Measurements from ENCODE around the gene KAZN.
A peak's percentile ranks its signal among the peaks of the same experiment; 100 is the strongest.

The KAZN gene

GRCh38 chr1:14704846-14705245 is 106.4 kb downstream of the KAZN start:
- H3K27ac ChIP-seq (ENCODE audit: low read depth, low read length) = no peak overlapping the region
- peaks cover 8% of the 10 kb centered on the region for H3F3A ChIP-seq (ENCODE audit: control insufficient read depth, insufficient read depth)
- TF ChIP-seq, protein P1, sequence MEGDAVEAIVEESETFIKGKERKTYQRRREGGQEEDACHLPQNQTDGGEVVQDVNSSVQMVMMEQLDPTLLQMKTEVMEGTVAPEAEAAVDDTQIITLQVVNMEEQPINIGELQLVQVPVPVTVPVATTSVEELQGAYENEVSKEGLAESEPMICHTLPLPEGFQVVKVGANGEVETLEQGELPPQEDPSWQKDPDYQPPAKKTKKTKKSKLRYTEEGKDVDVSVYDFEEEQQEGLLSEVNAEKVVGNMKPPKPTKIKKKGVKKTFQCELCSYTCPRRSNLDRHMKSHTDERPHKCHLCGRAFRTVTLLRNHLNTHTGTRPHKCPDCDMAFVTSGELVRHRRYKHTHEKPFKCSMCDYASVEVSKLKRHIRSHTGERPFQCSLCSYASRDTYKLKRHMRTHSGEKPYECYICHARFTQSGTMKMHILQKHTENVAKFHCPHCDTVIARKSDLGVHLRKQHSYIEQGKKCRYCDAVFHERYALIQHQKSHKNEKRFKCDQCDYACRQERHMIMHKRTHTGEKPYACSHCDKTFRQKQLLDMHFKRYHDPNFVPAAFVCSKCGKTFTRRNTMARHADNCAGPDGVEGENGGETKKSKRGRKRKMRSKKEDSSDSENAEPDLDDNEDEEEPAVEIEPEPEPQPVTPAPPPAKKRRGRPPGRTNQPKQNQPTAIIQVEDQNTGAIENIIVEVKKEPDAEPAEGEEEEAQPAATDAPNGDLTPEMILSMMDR (IDR thresholded peaks at IDR 0.05; ENCODE audit: low read depth, low read length, poor library complexity, severe bottlenecking) = no peak
- TF ChIP-seq EZH2phosphoT487 (IDR thresholded peaks at IDR 0.05; ENCODE audit: borderline replicate concordance, low read length) = no peak

DNA sequence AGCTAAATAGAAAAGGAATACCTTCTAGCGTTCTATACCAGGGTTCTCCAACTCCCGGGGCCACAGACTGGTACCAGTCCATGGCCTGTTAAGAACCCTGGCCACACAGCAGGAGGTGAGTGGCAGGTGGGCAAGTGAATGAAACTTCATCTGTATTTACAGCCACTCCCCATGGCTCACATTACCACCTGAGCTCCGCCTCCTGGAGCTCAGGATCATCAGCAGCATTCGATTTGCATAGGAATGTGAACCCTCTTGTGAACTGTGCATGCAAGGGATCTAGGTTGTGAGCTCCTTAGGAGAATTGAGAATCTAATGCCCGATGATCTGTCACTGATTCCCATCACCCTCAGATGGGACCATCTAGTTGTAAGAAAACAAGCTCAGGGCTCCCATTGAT is 107.3 kb downstream of the KAZN start:
- Histone ChIP-seq H3K4me2 (ENCODE audit: low read length) (peak overlapping the region; percentile 26; the same call in 1 of the 2 replicates), H3K9me2 (replicated peaks; ENCODE audit: control insufficient read depth, low read length) (no peaks in the 10 kb centered on the region), H4K20me1 (ENCODE audit: control insufficient read depth, insufficient read depth, low read depth, low read length) (no peaks in the 10 kb centered on the region), H3K9me3 (ENCODE audit: control insufficient read depth, insufficient read depth, low read length) (peaks cover 15% of the 10 kb centered on the region; the same call in 1 of the 2 replicates), H3K79me2 (ENCODE audit: control insufficient read depth, low read length) (no peaks in the 10 kb centered on the region), H3K4me1 (ENCODE audit: control insufficient read depth, low read length) (peaks cover 41% of the 10 kb centered on the region), H3F3A (ENCODE audit: control insufficient read depth, insufficient read depth) (peaks cover 8% of the 10 kb centered on the region), H3K27ac (ENCODE audit: low read depth, low read length) (no peak overlapping the region), H3K36me3 (ENCODE audit: control insufficient read depth, low read length) (peaks cover 45% of the 10 kb centered on the region), H3K4me3 (ENCODE audit: low read length) (0 out of 2 replicates have a peak overlapping the region, but pooled peaks have one; percentile 11), H3K27me3 (ENCODE audit: control insufficient read depth, low read length) (no peaks in the 10 kb centered on the region)
- TF ChIP-seq, protein P1 (IDR thresholded peaks at IDR 0.05; ENCODE audit: low read depth, low read length, poor library complexity, severe bottlenecking) = no peak
- no peak for TF ChIP-seq EZH2phosphoT487 (IDR thresholded peaks at IDR 0.05; ENCODE audit: borderline replicate concordance, low read length)

More at GRCh38 chr1:14704846-14705245, 106.4 kb downstream of the KAZN start:
- H3K9me2 ChIP-seq (replicated peaks; ENCODE audit: control insufficient read depth, low read length) = no peaks in the 10 kb centered on the region
- H3K4me2 ChIP-seq (ENCODE audit: low read length) = no peak overlapping the region
- no peak overlapping the region for H3K4me3 ChIP-seq (ENCODE audit: low read length)
- H3K79me2 ChIP-seq (ENCODE audit: control insufficient read depth, low read length) = no peaks in the 10 kb centered on the region
- H3K9me3 ChIP-seq (ENCODE audit: control insufficient read depth, insufficient read depth, low read length) = peaks cover 15% of the 10 kb centered on the region; the same call in 1 of the 2 replicates
- H3K36me3 ChIP-seq (ENCODE audit: control insufficient read depth, low read length) = peaks cover 45% of the 10 kb centered on the region
- no peaks in the 10 kb centered on the region for H4K20me1 ChIP-seq (ENCODE audit: control insufficient read depth, insufficient read depth, low read depth, low read length)
- H3K4me1 ChIP-seq (ENCODE audit: control insufficient read depth, low read length) = peaks cover 46% of the 10 kb centered on the region
- no peaks in the 10 kb centered on the region for H3K27me3 ChIP-seq (ENCODE audit: control insufficient read depth, low read length)

GRCh38 chr1:14706631-14707030 is 108.1 kb downstream of the KAZN start:
- TF ChIP-seq, protein P1 (IDR thresholded peaks at IDR 0.05; ENCODE audit: low read depth, low read length, poor library complexity, severe bottlenecking) = no peak
- no peak for TF ChIP-seq EZH2phosphoT487 (IDR thresholded peaks at IDR 0.05; ENCODE audit: borderline replicate concordance, low read length)
- peak overlapping the region; percentile 62 for H3K4me2 ChIP-seq (ENCODE audit: low read length)
- H3K27ac ChIP-seq (ENCODE audit: low read depth, low read length) = peak overlapping the region; percentile 56
- H3K4me1 ChIP-seq (ENCODE audit: control insufficient read depth, low read length) = peaks cover 33% of the 10 kb centered on the region
- H3K36me3 ChIP-seq (ENCODE audit: control insufficient read depth, low read length) = peaks cover 45% of the 10 kb centered on the region
- H3F3A ChIP-seq (ENCODE audit: control insufficient read depth, insufficient read depth) = peaks cover 8% of the 10 kb centered on the region
- H3K9me2 ChIP-seq (replicated peaks; ENCODE audit: control insufficient read depth, low read length) = no peaks in the 10 kb centered on the region
- no peaks in the 10 kb centered on the region for H4K20me1 ChIP-seq (ENCODE audit: control insufficient read depth, insufficient read depth, low read depth, low read length)
- H3K79me2 ChIP-seq (ENCODE audit: control insufficient read depth, low read length) = no peaks in the 10 kb centered on the region
- peaks cover 15% of the 10 kb centered on the region; the same call in 1 of the 2 replicates for H3K9me3 ChIP-seq (ENCODE audit: control insufficient read depth, insufficient read depth, low read length)
- H3K27me3 ChIP-seq (ENCODE audit: control insufficient read depth, low read length) = no peaks in the 10 kb centered on the region
- H3K4me3 ChIP-seq (ENCODE audit: low read length) = peak overlapping the region; percentile 41
